ENCODE data around the gene SPSB1. TPM values are rescaled to one million over a fixed set of nuclear protein-coding genes. Genes with fewer than 3 reads are reported as not detected.

The SPSB1 gene
- total RNA-seq, 1 experiment from 2014 or later, result 33.8 TPM

DNA sequence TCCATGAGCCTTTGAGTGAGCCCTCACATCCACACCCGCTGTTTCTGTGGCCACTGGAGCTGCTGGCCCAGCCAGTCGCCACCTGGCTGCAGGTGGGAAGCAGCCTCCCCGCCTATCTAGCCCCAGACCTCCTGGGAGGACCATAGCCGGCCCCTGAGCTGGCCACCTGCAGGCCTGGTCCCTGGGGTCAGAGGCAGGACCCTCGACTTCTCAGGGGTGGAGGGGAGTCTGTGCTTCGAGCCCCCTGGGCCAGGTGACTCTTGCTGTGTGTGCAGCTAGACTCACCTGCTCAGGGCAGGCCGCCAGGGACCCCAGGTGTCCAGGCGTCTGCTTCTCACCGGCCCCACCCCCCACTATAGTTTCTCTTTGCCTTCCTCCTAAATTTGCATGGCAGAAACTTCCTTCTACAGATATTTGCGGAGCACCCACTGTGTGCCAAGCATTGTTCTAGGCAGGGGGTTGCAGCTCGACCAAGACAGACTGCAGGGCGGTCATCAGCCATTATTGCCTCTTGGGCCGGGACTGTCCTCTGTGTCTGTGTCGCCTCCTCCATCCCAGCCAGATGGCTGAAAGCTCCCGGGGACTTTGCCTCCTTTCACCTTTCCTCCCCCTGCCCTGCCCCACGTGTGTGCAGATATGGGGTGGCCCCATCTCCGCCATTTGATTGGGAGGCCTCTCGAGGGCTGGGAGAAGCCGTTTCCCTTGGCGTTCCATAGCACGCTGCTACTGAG is 27.3 kb downstream of the SPSB1 start:
- H3K4me3 ChIP-seq, result no peak overlapping the region
- no peak overlapping the region for H3K4me2 ChIP-seq
- no peaks in the 10 kb centered on the region for H3K4me1 ChIP-seq (replicated peaks; ENCODE audit: insufficient read depth)
- H3K27ac ChIP-seq, result no peak overlapping the region
- TF ChIP-seq, protein P1, sequence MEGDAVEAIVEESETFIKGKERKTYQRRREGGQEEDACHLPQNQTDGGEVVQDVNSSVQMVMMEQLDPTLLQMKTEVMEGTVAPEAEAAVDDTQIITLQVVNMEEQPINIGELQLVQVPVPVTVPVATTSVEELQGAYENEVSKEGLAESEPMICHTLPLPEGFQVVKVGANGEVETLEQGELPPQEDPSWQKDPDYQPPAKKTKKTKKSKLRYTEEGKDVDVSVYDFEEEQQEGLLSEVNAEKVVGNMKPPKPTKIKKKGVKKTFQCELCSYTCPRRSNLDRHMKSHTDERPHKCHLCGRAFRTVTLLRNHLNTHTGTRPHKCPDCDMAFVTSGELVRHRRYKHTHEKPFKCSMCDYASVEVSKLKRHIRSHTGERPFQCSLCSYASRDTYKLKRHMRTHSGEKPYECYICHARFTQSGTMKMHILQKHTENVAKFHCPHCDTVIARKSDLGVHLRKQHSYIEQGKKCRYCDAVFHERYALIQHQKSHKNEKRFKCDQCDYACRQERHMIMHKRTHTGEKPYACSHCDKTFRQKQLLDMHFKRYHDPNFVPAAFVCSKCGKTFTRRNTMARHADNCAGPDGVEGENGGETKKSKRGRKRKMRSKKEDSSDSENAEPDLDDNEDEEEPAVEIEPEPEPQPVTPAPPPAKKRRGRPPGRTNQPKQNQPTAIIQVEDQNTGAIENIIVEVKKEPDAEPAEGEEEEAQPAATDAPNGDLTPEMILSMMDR (conservative IDR thresholded peaks at IDR 0.05), result no peak
- no peak for TF ChIP-seq EZH2 (IDR thresholded peaks at IDR 0.05; ENCODE audit: low read depth)
- H4K20me1 ChIP-seq (ENCODE audit: insufficient read depth), result 0 out of 2 replicates have a peak, but pooled peaks cover 4% of the 10 kb centered on the region
- H3K27me3 ChIP-seq (ENCODE audit: insufficient read depth, low read depth), result no peaks in the 10 kb centered on the region
- no peak for DNase-seq
- no peaks in the 10 kb centered on the region for H3F3A ChIP-seq (ENCODE audit: insufficient read depth, low read depth)
- no peak overlapping the region for H2AFZ ChIP-seq
- ChIA-PET CTCF (no interaction called here), POLR2A (ENCODE audit: unreplicated experiment) (no interaction called here)
- intact Hi-C loops (cut with micrococcal nuclease; ENCODE audit: unreplicated experiment), result no loop called here
- H3K9me3 ChIP-seq (ENCODE audit: insufficient read depth, low read depth), result no peaks in the 10 kb centered on the region
- no peaks in the 10 kb centered on the region for H3K9me2 ChIP-seq (ENCODE audit: insufficient read depth)
- no TSS peak for BruUV-seq (replicated peaks)
- H3K36me3 ChIP-seq (ENCODE audit: low read depth), result no peaks in the 10 kb centered on the region
- H3K79me2 ChIP-seq (ENCODE audit: low read depth), result peaks cover 15% of the 10 kb centered on the region; the same call in 1 of the 2 replicates

DNA sequence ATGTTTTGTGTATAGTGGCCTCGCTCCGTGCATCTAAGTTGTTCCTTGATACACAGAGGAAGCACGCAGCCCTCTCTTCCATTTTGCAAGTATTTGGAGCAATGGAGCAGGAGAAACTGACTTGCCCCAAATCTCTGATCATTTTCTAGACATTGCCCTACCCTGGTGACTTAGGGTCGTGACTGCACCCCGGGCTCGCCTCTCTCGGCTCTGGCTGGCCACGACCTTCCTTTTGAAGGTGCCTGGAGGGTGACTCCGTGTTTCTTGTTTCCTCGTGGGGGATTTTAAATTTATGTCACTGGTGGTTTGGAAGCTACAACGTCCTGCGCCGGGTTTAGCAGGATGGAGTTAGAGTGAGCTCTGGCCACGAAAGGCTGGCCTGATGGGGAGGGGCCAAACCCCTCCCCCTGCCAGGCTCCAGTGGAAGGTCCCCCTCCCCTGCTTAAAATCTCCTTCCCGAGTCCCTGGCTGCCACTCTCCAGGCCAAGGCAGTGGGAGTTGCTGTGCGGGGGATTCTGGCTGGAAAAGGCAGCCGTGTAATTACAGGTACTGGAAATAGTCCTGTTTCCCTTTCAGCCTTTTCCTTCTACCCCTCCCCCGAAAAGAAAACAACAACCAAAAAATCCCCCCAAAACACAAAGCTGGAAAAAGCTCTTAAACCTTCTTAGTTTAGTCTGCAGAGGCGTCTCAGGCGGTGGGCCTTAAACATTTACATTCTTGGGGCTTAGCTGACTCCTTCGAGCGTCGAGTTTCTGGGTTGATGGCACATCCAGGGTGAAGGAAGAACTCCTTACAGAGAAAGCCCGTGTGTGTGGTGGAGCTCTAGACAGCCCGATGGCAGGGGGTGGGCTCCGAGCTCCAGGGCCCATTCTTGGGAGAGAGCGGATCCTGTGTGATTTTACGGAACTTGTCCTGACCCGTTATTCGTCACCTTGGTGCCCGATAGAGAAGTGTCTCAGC is 28.1 kb downstream of the SPSB1 start:
- intact Hi-C loops (cut with micrococcal nuclease; ENCODE audit: unreplicated experiment), result no loop called here
- H3K36me3 ChIP-seq (ENCODE audit: low read depth), result no peaks in the 10 kb centered on the region
- H3K9me2 ChIP-seq (ENCODE audit: insufficient read depth), result no peaks in the 10 kb centered on the region
- DNase-seq, result no peak
- no peak overlapping the region for H3K27ac ChIP-seq
- ChIA-PET CTCF (no interaction called here), POLR2A (ENCODE audit: unreplicated experiment) (no interaction called here)
- no peaks in the 10 kb centered on the region for H3K9me3 ChIP-seq (ENCODE audit: insufficient read depth, low read depth)
- no peak overlapping the region for H2AFZ ChIP-seq
- H4K20me1 ChIP-seq (ENCODE audit: insufficient read depth), result 0 out of 2 replicates have a peak, but pooled peaks cover 4% of the 10 kb centered on the region
- H3K4me1 ChIP-seq (replicated peaks; ENCODE audit: insufficient read depth), result no peaks in the 10 kb centered on the region
- TF ChIP-seq, protein P1 (conservative IDR thresholded peaks at IDR 0.05), result no peak
- TF ChIP-seq EZH2 (IDR thresholded peaks at IDR 0.05; ENCODE audit: low read depth), result no peak
- no peak overlapping the region for H3K4me3 ChIP-seq
- no TSS peak for BruUV-seq (replicated peaks)
- H3K79me2 ChIP-seq (ENCODE audit: low read depth), result 0 out of 2 replicates have a peak, but pooled peaks cover 10% of the 10 kb centered on the region
- H3F3A ChIP-seq (ENCODE audit: insufficient read depth, low read depth), result no peaks in the 10 kb centered on the region
- no peak overlapping the region for H3K4me2 ChIP-seq
- no peaks in the 10 kb centered on the region for H3K27me3 ChIP-seq (ENCODE audit: insufficient read depth, low read depth)

DNA sequence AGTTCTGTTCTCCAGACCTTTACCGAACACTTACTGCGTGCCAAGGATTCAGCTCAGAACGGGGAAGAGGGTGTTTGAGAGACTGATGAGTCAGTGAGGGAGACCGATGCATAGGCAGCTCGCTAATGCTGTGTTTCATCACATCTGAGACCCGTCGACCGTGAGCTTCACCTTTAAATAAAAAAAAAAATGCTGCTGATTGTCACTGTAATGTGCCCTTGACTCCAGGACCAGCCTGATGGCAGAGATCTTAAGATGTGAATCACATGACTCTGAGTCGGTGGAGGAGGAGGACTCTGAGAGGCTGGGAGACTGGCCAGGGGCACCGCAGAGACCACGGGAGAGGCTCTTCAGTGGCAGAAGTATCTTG is 28.8 kb downstream of the SPSB1 start:
- POLR2A ChIA-PET (ENCODE audit: unreplicated experiment), result no interaction called here
- no peak overlapping the region for H3K4me3 ChIP-seq

More for the DNA sequence above, 28.8 kb downstream of the SPSB1 start:
- H3K4me2 ChIP-seq, result no peak overlapping the region
- intact Hi-C loops (cut with micrococcal nuclease; ENCODE audit: unreplicated experiment), result no loop called here
- no peak overlapping the region for H3K27ac ChIP-seq
- CTCF ChIA-PET, result no interaction called here
- H3K9me3 ChIP-seq (ENCODE audit: insufficient read depth, low read depth), result no peaks in the 10 kb centered on the region
- 0 out of 2 replicates have a peak, but pooled peaks cover 4% of the 10 kb centered on the region for H4K20me1 ChIP-seq (ENCODE audit: insufficient read depth)
- no peaks in the 10 kb centered on the region for H3K9me2 ChIP-seq (ENCODE audit: insufficient read depth)
- no peaks in the 10 kb centered on the region for H3K27me3 ChIP-seq (ENCODE audit: insufficient read depth, low read depth)
- H2AFZ ChIP-seq, result no peak overlapping the region
- TF ChIP-seq, protein P1 (conservative IDR thresholded peaks at IDR 0.05), result no peak
- TF ChIP-seq EZH2 (IDR thresholded peaks at IDR 0.05; ENCODE audit: low read depth), result no peak
- H3F3A ChIP-seq (ENCODE audit: insufficient read depth, low read depth), result no peaks in the 10 kb centered on the region
- H3K36me3 ChIP-seq (ENCODE audit: low read depth), result no peaks in the 10 kb centered on the region
- H3K79me2 ChIP-seq (ENCODE audit: low read depth), result 0 out of 2 replicates have a peak, but pooled peaks cover 6% of the 10 kb centered on the region
- no TSS peak for BruUV-seq (replicated peaks)
- DNase-seq, result no peak
- H3K4me1 ChIP-seq (replicated peaks; ENCODE audit: insufficient read depth), result no peaks in the 10 kb centered on the region
